ENCODE results near the gene TSC2.

DNA sequence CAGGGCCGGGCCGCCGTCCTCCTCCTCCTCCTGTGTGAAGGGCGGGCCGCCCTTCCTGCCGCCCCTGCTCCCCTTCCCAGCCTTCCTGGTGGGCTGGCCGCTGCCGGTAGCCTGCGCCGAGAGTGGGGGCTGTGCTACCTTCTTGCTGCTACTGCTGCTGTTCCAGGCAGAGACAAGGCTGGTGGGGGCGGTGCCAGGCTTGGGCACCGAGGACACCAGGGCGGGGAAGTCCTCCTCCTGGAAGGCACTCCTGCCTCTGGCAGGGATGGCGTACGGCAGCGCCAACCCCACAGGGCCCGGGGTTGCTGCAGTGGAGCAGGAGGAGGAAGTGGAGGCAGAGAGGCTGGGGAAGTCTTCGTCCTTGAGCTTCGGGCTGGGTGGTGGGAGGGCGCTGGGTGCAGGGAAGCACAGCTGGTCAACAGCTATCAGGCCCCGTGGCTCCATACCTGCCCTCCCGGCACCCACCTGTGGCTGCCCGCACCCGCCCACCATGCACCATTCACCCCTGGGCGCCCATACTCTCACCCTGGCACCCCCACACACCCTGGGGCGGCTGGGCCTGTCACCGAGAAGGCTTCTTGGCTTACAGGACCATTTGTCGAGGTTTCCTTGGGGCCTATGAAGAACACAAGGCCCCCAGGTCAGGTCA, 47.8 kb upstream of the TSC2 start:
- no peak for TF ChIP-seq POLR2A (IDR thresholded peaks at IDR 0.05)
- TF ChIP-seq, protein P1, sequence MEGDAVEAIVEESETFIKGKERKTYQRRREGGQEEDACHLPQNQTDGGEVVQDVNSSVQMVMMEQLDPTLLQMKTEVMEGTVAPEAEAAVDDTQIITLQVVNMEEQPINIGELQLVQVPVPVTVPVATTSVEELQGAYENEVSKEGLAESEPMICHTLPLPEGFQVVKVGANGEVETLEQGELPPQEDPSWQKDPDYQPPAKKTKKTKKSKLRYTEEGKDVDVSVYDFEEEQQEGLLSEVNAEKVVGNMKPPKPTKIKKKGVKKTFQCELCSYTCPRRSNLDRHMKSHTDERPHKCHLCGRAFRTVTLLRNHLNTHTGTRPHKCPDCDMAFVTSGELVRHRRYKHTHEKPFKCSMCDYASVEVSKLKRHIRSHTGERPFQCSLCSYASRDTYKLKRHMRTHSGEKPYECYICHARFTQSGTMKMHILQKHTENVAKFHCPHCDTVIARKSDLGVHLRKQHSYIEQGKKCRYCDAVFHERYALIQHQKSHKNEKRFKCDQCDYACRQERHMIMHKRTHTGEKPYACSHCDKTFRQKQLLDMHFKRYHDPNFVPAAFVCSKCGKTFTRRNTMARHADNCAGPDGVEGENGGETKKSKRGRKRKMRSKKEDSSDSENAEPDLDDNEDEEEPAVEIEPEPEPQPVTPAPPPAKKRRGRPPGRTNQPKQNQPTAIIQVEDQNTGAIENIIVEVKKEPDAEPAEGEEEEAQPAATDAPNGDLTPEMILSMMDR (IDR thresholded peaks at IDR 0.05) = no peak
